IPS-20b (cell line): ENCODE data around the gene RASAL3.

Experiments
- H3K27ac ChIP-seq: one replicate; pipeline ENCODE4 v1.5.1; 2013; ENCODE audit warnings: low read length
- H3K27me3 ChIP-seq: 2 replicates; pipeline ENCODE4 v1.6.1; 2013; ENCODE audit warnings: mild to moderate bottlenecking, low read length, inconsistent platforms; ENCODE audit not compliant: insufficient read depth
- H3K36me3 ChIP-seq: 2 replicates; pipeline ENCODE4 v1.6.1; 2013; ENCODE audit warnings: low read depth, mild to moderate bottlenecking, inconsistent platforms, low read length, moderate library complexity; ENCODE audit not compliant: insufficient read depth
- H3K4me1 ChIP-seq: 2 replicates; pipeline ENCODE4 v1.6.1; 2013; ENCODE audit warnings: mild to moderate bottlenecking, control low read depth, inconsistent platforms, low read length, moderate library complexity; ENCODE audit not compliant: insufficient read depth
- H3K4me3 ChIP-seq: 2 replicates; pipeline ENCODE4 v1.5.1; 2013; ENCODE audit warnings: mild to moderate bottlenecking, low read length, inconsistent platforms
- H3K9ac ChIP-seq: 2 replicates; pipeline ENCODE4 v1.6.1; 2013; ENCODE audit warnings: low read depth, mild to moderate bottlenecking, inconsistent platforms, low read length, moderate library complexity
- H3K9me3 ChIP-seq: 2 replicates; pipeline ENCODE4 v1.6.1; 2013; ENCODE audit warnings: mild to moderate bottlenecking, low read depth, low read length, inconsistent platforms; ENCODE audit not compliant: insufficient read depth

RASAL3 gene

DNA sequence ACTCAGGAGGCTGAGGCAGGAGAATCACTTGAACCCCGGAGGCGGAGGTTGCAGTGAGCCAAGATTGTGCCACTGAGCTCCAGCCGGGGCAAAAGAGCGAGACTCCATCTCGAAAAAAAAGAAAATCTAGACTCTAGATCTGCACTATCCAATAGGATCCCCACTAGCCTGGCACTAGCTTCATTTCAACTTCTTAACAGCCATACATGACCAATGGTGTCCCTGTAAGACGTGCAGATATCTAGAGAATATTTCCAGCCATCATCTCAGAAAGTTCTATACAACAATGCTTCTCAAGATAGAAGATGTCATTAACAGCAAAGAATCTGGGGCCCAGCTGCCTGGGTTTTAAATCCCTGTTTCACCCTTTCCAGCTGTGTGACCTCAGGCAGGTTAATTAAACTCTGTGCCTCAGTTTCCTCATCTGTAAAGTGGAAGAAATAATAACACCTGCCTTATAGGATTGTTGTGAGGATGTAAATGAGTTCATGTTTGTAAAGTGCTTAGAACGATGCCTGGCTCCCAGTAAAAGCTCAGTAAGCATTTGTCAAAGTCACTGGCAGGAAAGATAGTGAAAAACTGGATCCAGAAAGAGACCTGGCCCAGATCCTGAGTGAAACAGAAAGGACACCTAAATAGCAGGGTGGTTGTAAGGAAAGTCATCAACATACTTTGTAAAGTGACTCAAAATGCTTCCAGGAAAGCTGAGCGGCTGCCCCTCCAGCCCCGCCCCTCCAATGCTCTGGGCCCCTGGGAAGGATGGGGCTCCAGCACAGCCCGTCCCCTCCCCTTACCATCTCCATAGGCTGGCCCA, 28.1 kb downstream of the RASAL3 start:
- H3K27ac ChIP-seq, result no peak overlapping the region
- H3K9ac ChIP-seq, result no peak overlapping the region

DNA sequence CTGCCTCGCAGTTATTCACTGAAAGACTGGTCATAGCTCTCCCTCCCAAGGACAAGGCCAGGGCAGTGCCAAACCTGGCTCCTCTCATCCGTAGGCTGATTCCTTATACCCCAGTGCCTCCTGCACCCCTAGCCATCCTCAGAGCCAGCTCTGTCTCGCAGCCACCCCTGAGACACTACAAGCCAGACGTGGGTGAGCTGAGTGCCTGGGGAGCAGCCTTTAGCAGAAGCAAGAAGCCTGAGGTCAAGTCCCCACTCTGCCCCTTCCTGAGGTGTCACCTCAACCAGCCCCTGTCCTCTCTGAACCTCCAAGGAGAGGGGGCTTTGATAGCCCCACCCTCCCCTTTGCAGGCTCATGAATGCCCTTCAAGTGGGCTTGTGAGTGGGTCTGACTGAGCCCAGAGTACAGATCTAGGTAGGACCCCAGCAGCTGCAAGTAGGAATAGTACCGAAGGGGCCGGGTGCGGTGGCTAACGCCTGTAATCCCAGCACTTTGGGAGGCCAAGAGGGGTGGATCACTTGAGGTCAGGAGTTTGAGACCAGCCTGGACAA, 30.8 kb downstream of the RASAL3 start:
- Histone ChIP-seq H3K4me3 (peak overlapping the region; percentile 77), H3K9me3 (no peaks in the 10 kb centered on the region), H3K4me1 (no peaks in the 10 kb centered on the region), H3K9ac (no peak overlapping the region), H3K36me3 (no peaks in the 10 kb centered on the region; the same call in 1 of the 2 replicates), H3K27ac (no peak overlapping the region), H3K27me3 (no peaks in the 10 kb centered on the region)

More for the DNA sequence above, 28.1 kb downstream of the RASAL3 start:
- H3K36me3 ChIP-seq, result no peaks in the 10 kb centered on the region
- H3K4me3 ChIP-seq, result no peak overlapping the region
- no peaks in the 10 kb centered on the region for H3K4me1 ChIP-seq
- no peaks in the 10 kb centered on the region for H3K27me3 ChIP-seq
- no peaks in the 10 kb centered on the region for H3K9me3 ChIP-seq

DNA sequence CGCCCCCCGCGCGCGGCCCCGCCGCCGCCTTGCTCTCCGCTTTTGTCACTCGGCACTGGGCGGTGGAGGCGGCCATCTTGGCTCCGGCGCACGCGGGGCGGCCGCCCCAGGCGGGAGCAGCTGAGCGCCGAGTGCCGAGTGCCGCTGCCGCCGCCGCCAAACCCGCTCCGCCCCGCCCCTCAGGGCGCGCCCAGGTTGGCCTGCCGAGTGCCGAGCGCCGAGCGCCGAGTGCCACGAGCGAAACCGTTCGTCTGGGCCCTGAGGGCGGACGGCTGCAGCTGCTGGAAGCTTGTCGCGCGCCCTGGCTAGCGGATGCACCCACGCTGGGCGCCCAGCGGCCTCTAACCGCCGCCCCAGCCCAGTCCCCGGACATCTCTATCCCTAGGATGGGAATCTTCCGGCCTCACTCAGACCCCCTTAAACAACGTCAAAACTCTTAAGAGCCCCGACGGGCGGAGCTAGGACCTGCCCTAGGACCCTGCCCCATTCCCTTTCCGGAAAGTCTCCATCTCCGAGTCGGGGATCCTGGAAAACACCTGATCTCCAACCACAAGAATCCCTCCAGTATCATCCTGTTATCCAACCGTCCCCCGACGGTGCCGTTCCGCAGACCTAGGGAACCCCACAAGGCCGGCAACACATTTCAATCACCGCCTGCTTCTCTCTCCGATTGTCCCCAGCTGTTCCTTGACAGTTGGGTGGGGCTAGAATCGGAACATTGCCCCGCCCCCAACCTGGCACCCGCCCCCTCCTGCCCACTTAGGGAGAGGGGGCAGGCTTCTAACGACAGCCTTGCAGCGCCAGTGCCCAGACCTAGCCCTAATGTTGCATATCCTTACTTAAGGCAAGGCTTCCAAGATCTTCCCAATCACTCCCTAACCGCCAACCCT, 31.5 kb downstream of the RASAL3 start:
- H3K4me1 ChIP-seq, result no peaks in the 10 kb centered on the region
- H3K4me3 ChIP-seq, result peak overlapping the region; percentile 77
- H3K36me3 ChIP-seq, result no peaks in the 10 kb centered on the region; the same call in 1 of the 2 replicates
- peak overlapping the region; percentile 61; the same call in 1 of the 2 replicates for H3K9ac ChIP-seq
- no peak overlapping the region for H3K27ac ChIP-seq
- no peaks in the 10 kb centered on the region for H3K9me3 ChIP-seq
- H3K27me3 ChIP-seq, result no peaks in the 10 kb centered on the region

DNA sequence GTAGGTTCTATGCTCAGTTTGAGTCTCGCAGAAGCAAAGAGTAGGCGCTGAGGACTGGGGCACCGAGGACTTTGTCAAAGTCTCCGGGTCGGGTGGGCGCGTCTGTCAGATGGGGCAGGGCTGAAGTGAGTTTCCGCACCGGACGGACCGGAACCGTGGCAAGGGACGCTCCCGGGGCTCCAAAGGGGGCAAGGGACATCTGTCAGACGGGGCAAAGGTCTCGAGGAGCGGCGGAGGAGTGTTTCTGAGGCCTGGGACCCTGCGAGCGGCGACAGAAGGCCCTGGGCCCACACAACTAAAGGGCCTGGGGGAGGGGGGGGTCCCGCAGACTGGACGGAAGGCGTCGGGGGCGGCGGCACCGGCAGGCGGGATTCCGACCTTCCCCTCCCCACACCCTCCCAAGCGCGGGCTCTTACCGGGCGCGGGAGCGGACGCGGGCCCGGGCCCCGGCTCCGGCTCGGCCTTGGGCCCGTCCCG, 32.3 kb downstream of the RASAL3 start:
- H3K27ac ChIP-seq, result no peak overlapping the region
- H3K27me3 ChIP-seq, result no peaks in the 10 kb centered on the region
- H3K4me3 ChIP-seq, result peak overlapping the region; percentile 90
- no peaks in the 10 kb centered on the region for H3K9me3 ChIP-seq
- H3K9ac ChIP-seq, result peak overlapping the region; percentile 83
- H3K4me1 ChIP-seq, result no peaks in the 10 kb centered on the region
- peaks cover 3% of the 10 kb centered on the region for H3K36me3 ChIP-seq

DNA sequence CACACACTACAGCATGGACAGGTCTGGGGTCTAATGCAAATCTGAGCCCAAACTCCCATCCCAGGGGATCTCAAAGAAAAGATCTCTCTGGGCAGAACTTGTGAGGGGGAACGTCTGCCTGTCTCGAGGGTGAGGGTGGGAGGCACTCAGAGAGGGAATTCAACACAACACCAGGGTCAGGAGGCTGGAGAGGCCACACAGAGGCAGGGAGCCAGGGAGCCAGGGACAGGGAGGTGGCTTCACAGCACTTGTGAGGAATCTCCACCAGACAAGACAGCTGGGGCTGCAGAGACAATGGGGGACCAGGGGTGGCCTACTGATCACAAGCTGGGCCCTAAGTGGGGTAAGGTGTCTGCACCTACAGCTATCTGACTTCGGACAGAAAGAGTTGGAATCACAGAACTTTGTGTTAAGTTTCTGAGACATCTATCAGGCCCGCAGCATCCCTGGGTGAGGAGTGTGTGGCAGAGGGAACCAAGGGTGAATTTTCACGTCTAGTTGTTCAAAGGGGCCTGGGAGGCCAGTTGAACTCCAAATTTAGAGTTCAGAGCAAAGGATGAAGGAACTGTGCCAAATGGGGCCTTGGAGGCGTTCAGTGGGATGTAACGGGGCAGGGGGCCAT, 32.8 kb downstream of the RASAL3 start:
- Histone ChIP-seq H3K9me3 (no peaks in the 10 kb centered on the region), H3K27ac (no peak overlapping the region)

DNA sequence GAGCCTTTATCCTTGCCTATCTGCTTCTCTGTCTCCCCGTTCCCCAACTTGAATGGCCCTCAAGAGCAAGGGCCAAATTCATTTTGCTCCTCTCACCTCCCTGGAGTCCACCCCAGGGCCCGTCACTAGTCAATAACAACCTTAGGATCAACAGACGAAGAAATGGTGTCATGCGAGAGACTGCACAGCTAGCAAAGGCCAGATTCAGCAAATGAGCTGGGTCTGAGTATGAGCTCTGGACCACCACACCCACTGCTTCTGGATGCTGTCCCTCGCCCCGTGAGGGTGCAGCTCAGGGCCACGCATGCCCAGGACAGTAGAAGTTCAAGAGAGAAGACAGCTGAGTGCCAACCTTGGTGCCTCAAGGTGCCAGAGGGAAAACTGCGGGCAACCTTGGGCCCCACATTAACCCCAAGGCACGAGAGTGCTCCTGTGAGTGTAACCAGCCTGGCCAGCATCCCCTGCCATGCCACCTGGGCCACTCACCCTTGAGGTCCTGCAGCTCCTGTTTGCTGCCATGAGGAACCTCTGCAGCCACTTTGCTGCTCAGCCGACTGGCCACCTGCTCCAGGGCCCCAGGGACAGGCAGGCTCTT, 33.7 kb downstream of the RASAL3 start:
- H3K4me1 ChIP-seq, result no peaks in the 10 kb centered on the region
- H3K9me3 ChIP-seq, result no peaks in the 10 kb centered on the region
- no peak overlapping the region for H3K9ac ChIP-seq
- H3K27ac ChIP-seq, result no peak overlapping the region
- H3K4me3 ChIP-seq, result no peak overlapping the region; the same call in 1 of the 2 replicates
- no peaks in the 10 kb centered on the region for H3K27me3 ChIP-seq
- peaks cover 16% of the 10 kb centered on the region for H3K36me3 ChIP-seq

More for the DNA sequence above, 32.8 kb downstream of the RASAL3 start:
- Histone ChIP-seq H3K36me3 (peaks cover 9% of the 10 kb centered on the region), H3K4me3 (peak overlapping the region; percentile 90), H3K27me3 (no peaks in the 10 kb centered on the region), H3K4me1 (no peaks in the 10 kb centered on the region), H3K9ac (peak overlapping the region; percentile 83)

DNA sequence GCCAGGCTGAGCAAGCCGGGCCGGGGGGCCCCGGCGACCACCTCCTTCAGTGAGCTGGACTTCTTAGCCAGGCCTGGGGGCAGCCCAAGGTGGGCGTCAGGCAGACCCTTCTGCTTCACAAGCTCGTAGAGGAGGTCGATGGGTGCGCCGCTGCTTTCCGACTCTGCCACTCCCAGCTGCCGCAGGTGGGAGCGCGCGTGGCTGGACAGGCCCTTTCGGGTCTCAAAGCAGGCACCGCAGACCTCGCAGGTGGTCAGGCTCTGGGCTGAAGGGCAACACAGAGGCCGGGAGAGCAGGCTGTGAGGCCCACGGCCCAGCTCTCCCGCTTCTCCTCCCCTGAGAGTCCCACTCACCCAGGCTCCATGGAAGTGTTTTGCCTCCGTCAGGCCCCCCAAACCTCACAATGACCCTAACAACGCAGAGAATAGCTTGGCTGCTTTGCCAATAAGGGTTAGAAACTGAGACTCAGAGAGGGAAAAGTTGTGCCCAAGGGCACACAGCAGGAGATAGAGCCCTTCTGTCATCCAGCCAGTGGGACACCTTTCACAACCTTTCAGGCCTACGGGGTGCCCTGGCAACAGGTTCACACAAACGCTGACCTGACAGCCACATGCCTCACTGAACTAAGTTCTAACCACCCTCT, 34.4 kb downstream of the RASAL3 start:
- H3K36me3 ChIP-seq, result peaks cover 22% of the 10 kb centered on the region
- H3K9ac ChIP-seq, result no peak overlapping the region
- H3K9me3 ChIP-seq, result no peaks in the 10 kb centered on the region
- no peaks in the 10 kb centered on the region for H3K4me1 ChIP-seq
- no peaks in the 10 kb centered on the region for H3K27me3 ChIP-seq
- no peak overlapping the region for H3K4me3 ChIP-seq
- H3K27ac ChIP-seq, result no peak overlapping the region

DNA sequence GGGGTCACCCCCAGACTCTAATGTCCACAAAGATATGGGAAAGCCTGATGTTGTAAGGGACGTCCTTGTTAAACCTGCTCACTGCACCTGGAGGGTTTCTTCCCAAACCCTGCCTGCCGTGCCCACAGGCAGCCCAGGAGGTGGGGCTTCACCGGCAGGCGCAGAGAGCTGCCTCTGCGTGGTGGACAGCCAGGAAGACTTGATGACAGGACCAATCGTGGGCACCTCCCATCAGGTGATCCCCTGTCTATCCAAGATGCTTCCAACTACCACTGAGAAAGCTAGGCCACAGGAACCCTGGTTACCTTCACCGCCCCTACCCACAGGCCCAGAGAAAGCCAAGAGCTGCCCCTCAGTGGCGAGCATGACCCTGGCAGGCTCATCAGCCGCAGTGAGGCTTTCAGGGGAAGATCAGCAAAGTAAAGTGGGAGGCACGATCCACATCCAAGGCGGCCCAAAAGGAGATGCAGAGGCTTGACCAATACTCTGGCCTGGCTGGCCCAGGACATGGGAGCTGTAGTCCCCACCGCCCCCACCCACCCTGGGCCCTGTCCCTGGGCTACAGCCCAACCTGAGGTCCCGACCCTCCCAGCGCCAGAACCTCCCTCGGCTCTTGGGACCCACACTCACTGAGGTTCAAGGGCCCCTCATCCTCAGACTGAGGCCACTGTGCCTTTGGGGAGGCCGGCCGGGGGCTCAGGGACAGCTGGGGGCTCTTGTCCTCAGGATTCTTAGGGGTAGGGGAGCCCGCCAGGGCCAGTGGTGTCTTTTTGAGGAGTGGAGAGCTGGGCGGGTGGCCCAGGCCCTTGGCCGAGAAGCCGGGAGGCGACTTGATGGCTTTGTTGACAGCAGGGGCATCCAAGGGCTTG, 35.2 kb downstream of the RASAL3 start:
- H3K9ac ChIP-seq, result no peak overlapping the region
- no peak overlapping the region for H3K4me3 ChIP-seq
- no peaks in the 10 kb centered on the region for H3K27me3 ChIP-seq
- no peaks in the 10 kb centered on the region for H3K9me3 ChIP-seq
- no peaks in the 10 kb centered on the region for H3K4me1 ChIP-seq
- H3K27ac ChIP-seq, result no peak overlapping the region
- H3K36me3 ChIP-seq, result peaks cover 30% of the 10 kb centered on the region

DNA sequence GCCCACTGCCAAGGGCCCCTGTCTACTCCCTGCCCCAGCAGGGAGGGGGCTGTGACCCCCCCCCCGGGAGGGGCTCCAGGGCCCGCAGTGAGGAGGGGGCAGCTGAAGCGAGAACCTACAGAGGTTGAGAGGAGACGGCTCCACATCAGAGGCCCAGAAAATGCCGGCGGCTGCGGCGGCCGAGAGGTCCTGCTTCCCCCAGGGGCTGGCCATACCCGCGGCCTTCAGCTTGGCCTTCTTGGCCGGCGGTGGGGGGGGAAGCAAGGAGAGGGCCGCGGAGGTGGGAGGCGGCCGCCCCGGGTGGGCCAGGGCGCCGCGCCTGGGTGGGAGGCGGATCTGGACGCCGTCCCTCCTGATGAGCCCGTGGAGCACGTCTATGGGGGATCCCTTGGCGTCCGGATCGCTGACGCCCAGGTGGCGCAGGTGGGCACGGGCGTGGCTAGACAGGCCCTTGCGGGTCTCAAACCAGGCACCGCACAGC, 36.3 kb downstream of the RASAL3 start:
- Histone ChIP-seq H3K9me3 (no peaks in the 10 kb centered on the region; the same call in 1 of the 2 replicates), H3K4me1 (no peaks in the 10 kb centered on the region), H3K27ac (no peak overlapping the region), H3K27me3 (no peaks in the 10 kb centered on the region), H3K36me3 (peaks cover 42% of the 10 kb centered on the region), H3K4me3 (no peak overlapping the region), H3K9ac (no peak overlapping the region)

DNA sequence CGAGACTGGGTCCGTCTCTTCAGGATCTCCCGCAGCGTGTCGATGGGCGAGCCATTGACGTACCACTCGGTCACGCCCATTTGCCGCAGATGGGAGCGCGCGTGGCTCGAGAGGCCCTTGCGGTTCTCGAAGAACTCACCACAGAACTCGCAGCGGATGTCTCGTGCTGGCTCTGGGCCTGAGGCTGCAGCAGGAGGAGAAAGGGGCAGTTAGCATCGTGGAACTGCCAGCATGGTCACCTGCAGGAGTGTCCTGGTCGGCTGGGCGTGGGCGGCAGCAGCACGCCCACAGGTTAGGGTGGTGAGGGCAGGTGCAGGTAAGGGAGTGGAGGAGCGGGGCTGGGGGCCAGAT, 37.0 kb downstream of the RASAL3 start:
- no peaks in the 10 kb centered on the region for H3K27me3 ChIP-seq
- H3K4me3 ChIP-seq, result no peak overlapping the region
- H3K36me3 ChIP-seq, result peaks cover 49% of the 10 kb centered on the region
- no peak overlapping the region for H3K9ac ChIP-seq
- H3K4me1 ChIP-seq, result no peaks in the 10 kb centered on the region
- H3K27ac ChIP-seq, result no peak overlapping the region
- H3K9me3 ChIP-seq, result no peaks in the 10 kb centered on the region; the same call in 1 of the 2 replicates
